ENCODE measurements around the gene WNK2.

The WNK2 gene

GRCh38 chr9:93308158-93308602, 124.2 kb downstream of the WNK2 start:
- Histone ChIP-seq H3K9ac (ENCODE audit: insufficient read length) (no peak overlapping the region), H3K36me3 (ENCODE audit: insufficient read depth, low read length) (no peaks in the 10 kb centered on the region), H3K4me3 (no peak overlapping the region), H3K27ac (no peak overlapping the region), H3K9me3 (ENCODE audit: low read depth, low read length) (no peaks in the 10 kb centered on the region)
- TF ChIP-seq FOXP2 (optimal IDR thresholded peaks at IDR 0.05; ENCODE audit: control extremely low read depth, extremely low read length, insufficient read depth), result no peak
- TF ChIP-seq POLR2AphosphoS5 (IDR thresholded peaks at IDR 0.05; ENCODE audit: borderline replicate concordance, low read depth, low read length), result no peak
- TF ChIP-seq EZH2 (IDR thresholded peaks at IDR 0.05), result no peak
- DNase-seq (ENCODE audit: low read depth, low spot score), result no peak

- Histone ChIP-seq H3K36me3 (ENCODE audit: insufficient read depth, low read length) (no peaks in the 10 kb centered on the region), H3K4me3 (no peak overlapping the region), H3K9ac (ENCODE audit: insufficient read length) (no peak overlapping the region), H3K9me3 (ENCODE audit: low read depth, low read length) (no peaks in the 10 kb centered on the region), H3K27ac (no peak overlapping the region)
- no peak for DNase-seq (ENCODE audit: low read depth, low spot score)
- TF ChIP-seq POLR2AphosphoS5 (IDR thresholded peaks at IDR 0.05; ENCODE audit: borderline replicate concordance, low read depth, low read length) (no peak), EZH2 (IDR thresholded peaks at IDR 0.05) (no peak), FOXP2 (optimal IDR thresholded peaks at IDR 0.05; ENCODE audit: control extremely low read depth, extremely low read length, insufficient read depth) (no peak)
These were observed 124.7 kb downstream of the WNK2 start for GRCh38 chr9:93308676-93309075.

GRCh38 chr9:93309889-93310425, 126.0 kb downstream of the WNK2 start:
- Histone ChIP-seq H3K4me3 (no peak overlapping the region), H3K9ac (ENCODE audit: insufficient read length) (no peak overlapping the region), H3K36me3 (ENCODE audit: insufficient read depth, low read length) (no peaks in the 10 kb centered on the region), H3K27ac (no peak overlapping the region), H3K9me3 (ENCODE audit: low read depth, low read length) (no peaks in the 10 kb centered on the region)
- TF ChIP-seq POLR2AphosphoS5 (IDR thresholded peaks at IDR 0.05; ENCODE audit: borderline replicate concordance, low read depth, low read length), result no peak
- no peak for TF ChIP-seq FOXP2 (optimal IDR thresholded peaks at IDR 0.05; ENCODE audit: control extremely low read depth, extremely low read length, insufficient read depth)
- no peak for TF ChIP-seq EZH2 (IDR thresholded peaks at IDR 0.05)
- DNase-seq (ENCODE audit: low read depth, low spot score), result no peak

- Histone ChIP-seq H3K27ac (no peak overlapping the region), H3K36me3 (ENCODE audit: insufficient read depth, low read length) (no peaks in the 10 kb centered on the region), H3K4me3 (no peak overlapping the region), H3K9me3 (ENCODE audit: low read depth, low read length) (no peaks in the 10 kb centered on the region), H3K9ac (ENCODE audit: insufficient read length) (no peak overlapping the region)
- no peak for TF ChIP-seq FOXP2 (optimal IDR thresholded peaks at IDR 0.05; ENCODE audit: control extremely low read depth, extremely low read length, insufficient read depth)
- TF ChIP-seq EZH2 (IDR thresholded peaks at IDR 0.05), result no peak
- TF ChIP-seq POLR2AphosphoS5 (IDR thresholded peaks at IDR 0.05; ENCODE audit: borderline replicate concordance, low read depth, low read length), result no peak
- no peak for DNase-seq (ENCODE audit: low read depth, low spot score)
These were observed 131.2 kb downstream of the WNK2 start for GRCh38 chr9:93315118-93315517.

- DNase-seq (ENCODE audit: low read depth, low spot score), result no peak
- Histone ChIP-seq H3K27ac (no peak overlapping the region), H3K36me3 (ENCODE audit: insufficient read depth, low read length) (no peaks in the 10 kb centered on the region), H3K9me3 (ENCODE audit: low read depth, low read length) (no peaks in the 10 kb centered on the region), H3K4me3 (no peak overlapping the region), H3K9ac (ENCODE audit: insufficient read length) (no peak overlapping the region)
- no peak for TF ChIP-seq EZH2 (IDR thresholded peaks at IDR 0.05)
- TF ChIP-seq POLR2AphosphoS5 (IDR thresholded peaks at IDR 0.05; ENCODE audit: borderline replicate concordance, low read depth, low read length), result no peak
- no peak for TF ChIP-seq FOXP2 (optimal IDR thresholded peaks at IDR 0.05; ENCODE audit: control extremely low read depth, extremely low read length, insufficient read depth)
These were observed 132.0 kb downstream of the WNK2 start for GRCh38 chr9:93315960-93316359.

- TF ChIP-seq EZH2 (IDR thresholded peaks at IDR 0.05) (no peak), POLR2AphosphoS5 (IDR thresholded peaks at IDR 0.05; ENCODE audit: borderline replicate concordance, low read depth, low read length) (no peak), FOXP2 (optimal IDR thresholded peaks at IDR 0.05; ENCODE audit: control extremely low read depth, extremely low read length, insufficient read depth) (no peak)
- no peaks in the 10 kb centered on the region for H3K36me3 ChIP-seq (ENCODE audit: insufficient read depth, low read length)
- H3K9ac ChIP-seq (ENCODE audit: insufficient read length), result no peak overlapping the region
- no peak overlapping the region for H3K27ac ChIP-seq
- H3K4me3 ChIP-seq, result no peak overlapping the region
- no peak for DNase-seq (ENCODE audit: low read depth, low spot score)
- H3K9me3 ChIP-seq (ENCODE audit: low read depth, low read length), result no peaks in the 10 kb centered on the region
These were observed 133.0 kb downstream of the WNK2 start for GRCh38 chr9:93316726-93317494.

GRCh38 chr9:93317495-93318094, 133.7 kb downstream of the WNK2 start:
- H3K36me3 ChIP-seq (ENCODE audit: insufficient read depth, low read length), result no peaks in the 10 kb centered on the region
- TF ChIP-seq POLR2AphosphoS5 (IDR thresholded peaks at IDR 0.05; ENCODE audit: borderline replicate concordance, low read depth, low read length), result no peak
- no peak for TF ChIP-seq EZH2 (IDR thresholded peaks at IDR 0.05)
- TF ChIP-seq FOXP2 (optimal IDR thresholded peaks at IDR 0.05; ENCODE audit: control extremely low read depth, extremely low read length, insufficient read depth), result no peak
- no peak overlapping the region for H3K9ac ChIP-seq (ENCODE audit: insufficient read length)
- H3K27ac ChIP-seq, result no peak overlapping the region
- no peak overlapping the region for H3K4me3 ChIP-seq
- no peaks in the 10 kb centered on the region for H3K9me3 ChIP-seq (ENCODE audit: low read depth, low read length)
- DNase-seq (ENCODE audit: low read depth, low spot score), result no peak

- no peak for DNase-seq (ENCODE audit: low read depth, low spot score)
- no peak for TF ChIP-seq EZH2 (IDR thresholded peaks at IDR 0.05)
- TF ChIP-seq FOXP2 (optimal IDR thresholded peaks at IDR 0.05; ENCODE audit: control extremely low read depth, extremely low read length, insufficient read depth), result no peak
- TF ChIP-seq POLR2AphosphoS5 (IDR thresholded peaks at IDR 0.05; ENCODE audit: borderline replicate concordance, low read depth, low read length), result no peak
- H3K4me3 ChIP-seq, result no peak overlapping the region
These were observed 134.5 kb downstream of the WNK2 start for GRCh38 chr9:93318480-93318879.

More at GRCh38 chr9:93318480-93318879, 134.5 kb downstream of the WNK2 start:
- Histone ChIP-seq H3K36me3 (ENCODE audit: insufficient read depth, low read length) (no peaks in the 10 kb centered on the region), H3K9ac (ENCODE audit: insufficient read length) (no peak overlapping the region), H3K9me3 (ENCODE audit: low read depth, low read length) (no peaks in the 10 kb centered on the region), H3K27ac (no peak overlapping the region)
